ENCODE results near the gene REM2.

DNA sequence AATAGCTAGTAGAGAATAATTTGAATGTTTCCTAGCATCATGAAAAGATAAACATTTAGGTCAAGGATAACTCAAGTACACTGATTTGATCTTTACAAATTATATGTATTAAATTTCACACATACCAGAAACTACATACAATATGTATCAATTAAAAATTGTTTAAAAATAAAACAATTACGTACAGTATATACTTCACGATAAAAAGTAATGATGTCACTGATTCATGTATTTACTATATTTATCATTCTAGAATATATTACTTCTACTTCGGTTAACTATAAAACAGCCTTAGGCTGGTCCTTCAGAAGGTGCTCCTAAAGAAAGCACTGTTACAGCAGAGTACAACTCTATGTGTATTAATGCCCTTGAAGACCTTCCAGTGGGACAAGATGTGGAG lies 24.4 kb downstream of the REM2 start:
- TF ChIP-seq, protein P1, sequence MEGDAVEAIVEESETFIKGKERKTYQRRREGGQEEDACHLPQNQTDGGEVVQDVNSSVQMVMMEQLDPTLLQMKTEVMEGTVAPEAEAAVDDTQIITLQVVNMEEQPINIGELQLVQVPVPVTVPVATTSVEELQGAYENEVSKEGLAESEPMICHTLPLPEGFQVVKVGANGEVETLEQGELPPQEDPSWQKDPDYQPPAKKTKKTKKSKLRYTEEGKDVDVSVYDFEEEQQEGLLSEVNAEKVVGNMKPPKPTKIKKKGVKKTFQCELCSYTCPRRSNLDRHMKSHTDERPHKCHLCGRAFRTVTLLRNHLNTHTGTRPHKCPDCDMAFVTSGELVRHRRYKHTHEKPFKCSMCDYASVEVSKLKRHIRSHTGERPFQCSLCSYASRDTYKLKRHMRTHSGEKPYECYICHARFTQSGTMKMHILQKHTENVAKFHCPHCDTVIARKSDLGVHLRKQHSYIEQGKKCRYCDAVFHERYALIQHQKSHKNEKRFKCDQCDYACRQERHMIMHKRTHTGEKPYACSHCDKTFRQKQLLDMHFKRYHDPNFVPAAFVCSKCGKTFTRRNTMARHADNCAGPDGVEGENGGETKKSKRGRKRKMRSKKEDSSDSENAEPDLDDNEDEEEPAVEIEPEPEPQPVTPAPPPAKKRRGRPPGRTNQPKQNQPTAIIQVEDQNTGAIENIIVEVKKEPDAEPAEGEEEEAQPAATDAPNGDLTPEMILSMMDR (conservative IDR thresholded peaks at IDR 0.05): no peak
- no peak for TF ChIP-seq ZFX (IDR thresholded peaks at IDR 0.05)

Data from C4-2B (cell line).